DND-41 (cell line): ENCODE results near the gene SLC16A10.

Experiments
- ATAC-seq: fragments of 200-7000 bp; cut with Tn5 transposase; 3 replicates; pipeline ENCODE4 v1.9.1; 2021; ENCODE audit warnings: low read depth; ENCODE audit not compliant: insufficient read depth
- DNase-seq: peaks from one replicate; pipeline ENCODE4 v3.0.0-alpha.2; 2020
- H2AFZ ChIP-seq: 2 replicates; pipeline ENCODE4 v1.6.0; 2012; ENCODE audit warnings: low read depth, low read length
- H3K27ac ChIP-seq: 2 replicates; pipeline ENCODE4 v1.5.1; 2012; ENCODE audit warnings: low read length, inconsistent platforms
- H3K27me3 ChIP-seq: fragments of 200-600 bp; sonication (generic); 2 replicates; pipeline ENCODE4 v1.6.0; 2012; ENCODE audit warnings: low read length, mild to moderate bottlenecking, inconsistent platforms; ENCODE audit not compliant: insufficient read depth, poor library complexity
- H3K36me3 ChIP-seq: 2 replicates; pipeline ENCODE4 v1.5.1; 2012; ENCODE audit warnings: low read length, inconsistent platforms; ENCODE audit not compliant: insufficient read depth
- H3K4me1 ChIP-seq: 2 replicates; pipeline ENCODE4 v1.5.1; 2012; ENCODE audit warnings: mild to moderate bottlenecking, low read length; ENCODE audit not compliant: insufficient read depth
- H3K4me2 ChIP-seq: 2 replicates; pipeline ENCODE4 v1.6.0; 2012; ENCODE audit warnings: mild to moderate bottlenecking, moderate library complexity, low read length, inconsistent platforms; ENCODE audit not compliant: insufficient read depth
- H3K4me3 ChIP-seq, 2 experiments: fragments of 200-600 bp in 1 of 2; shearing (Covaris generic) in 1 of 2; 2 replicates each; pipeline ENCODE4 v1.5.1; 2012 to 2016; ENCODE audit warnings: inconsistent platforms in 2 of 2, low read length in 2 of 2, mild to moderate bottlenecking in 2 of 2, low read depth in 1 of 2, moderate library complexity in 1 of 2
- H3K79me2 ChIP-seq: 2 replicates; pipeline ENCODE4 v1.6.0; 2012; ENCODE audit warnings: low read length, inconsistent platforms; ENCODE audit not compliant: insufficient read depth
- H3K9ac ChIP-seq: 2 replicates; pipeline ENCODE4 v1.6.0; 2012; ENCODE audit warnings: low read depth, mild to moderate bottlenecking, inconsistent platforms, low read length, moderate library complexity
- H3K9me3 ChIP-seq: 2 replicates; pipeline ENCODE4 v1.5.1; 2012; ENCODE audit warnings: low read length, moderate library complexity, mild to moderate bottlenecking, inconsistent platforms; ENCODE audit not compliant: insufficient read depth, severe bottlenecking
- H4K20me1 ChIP-seq: 2 replicates; pipeline ENCODE4 v1.6.0; 2012; ENCODE audit warnings: low read length; ENCODE audit not compliant: insufficient read depth
- EZH2 ChIP-seq: IDR thresholded peaks from 3 replicates; pipeline ENCODE4 v1.6.1; 2012; ENCODE audit warnings: borderline replicate concordance, low read depth, mild to moderate bottlenecking, moderate library complexity, low read length, inconsistent platforms; ENCODE audit not compliant: severe bottlenecking
- TF ChIP-seq, protein P1 (sequence below): IDR thresholded peaks from 2 replicates; pipeline ENCODE4 v1.5.1; 2012; ENCODE audit warnings: borderline replicate concordance, low read length, moderate library complexity, mild to moderate bottlenecking; ENCODE audit not compliant: poor library complexity, severe bottlenecking; ENCODE audit errors: extremely low read depth

SLC16A10 gene

DNA sequence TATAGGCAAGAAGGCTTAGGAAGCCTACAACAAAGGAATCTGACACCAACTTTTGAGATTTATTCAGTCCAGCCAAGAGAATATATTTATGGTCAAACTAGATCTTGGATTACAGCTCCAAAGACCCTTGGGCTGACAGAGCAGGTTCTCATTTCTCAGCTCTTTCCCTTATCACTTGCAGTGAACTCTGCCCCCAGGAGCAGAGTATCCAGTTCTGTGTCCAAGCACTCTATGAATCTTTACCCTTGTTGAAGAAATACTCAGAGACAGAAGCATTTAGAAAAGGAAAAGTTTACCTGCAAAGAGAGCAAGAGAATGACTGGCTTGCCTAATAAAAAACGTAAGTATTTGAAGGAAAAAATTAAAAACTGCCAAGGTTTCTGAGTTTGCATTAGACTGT is 190.5 kb downstream of the SLC16A10 start:
- Histone ChIP-seq H3K4me3 (no peak overlapping the region), H3K4me2 (no peak overlapping the region), H4K20me1 (no peaks in the 10 kb centered on the region), H3K9me3 (peaks cover 18% of the 10 kb centered on the region), H3K27me3 (no peaks in the 10 kb centered on the region), H3K9ac (no peak overlapping the region), H2AFZ (no peak overlapping the region), H3K79me2 (0 out of 2 replicates have a peak, but pooled peaks cover 5% of the 10 kb centered on the region), H3K4me1 (no peaks in the 10 kb centered on the region), H3K27ac (no peak overlapping the region), H3K36me3 (peaks cover 72% of the 10 kb centered on the region)
- TF ChIP-seq EZH2: no peak
- TF ChIP-seq, protein P1, sequence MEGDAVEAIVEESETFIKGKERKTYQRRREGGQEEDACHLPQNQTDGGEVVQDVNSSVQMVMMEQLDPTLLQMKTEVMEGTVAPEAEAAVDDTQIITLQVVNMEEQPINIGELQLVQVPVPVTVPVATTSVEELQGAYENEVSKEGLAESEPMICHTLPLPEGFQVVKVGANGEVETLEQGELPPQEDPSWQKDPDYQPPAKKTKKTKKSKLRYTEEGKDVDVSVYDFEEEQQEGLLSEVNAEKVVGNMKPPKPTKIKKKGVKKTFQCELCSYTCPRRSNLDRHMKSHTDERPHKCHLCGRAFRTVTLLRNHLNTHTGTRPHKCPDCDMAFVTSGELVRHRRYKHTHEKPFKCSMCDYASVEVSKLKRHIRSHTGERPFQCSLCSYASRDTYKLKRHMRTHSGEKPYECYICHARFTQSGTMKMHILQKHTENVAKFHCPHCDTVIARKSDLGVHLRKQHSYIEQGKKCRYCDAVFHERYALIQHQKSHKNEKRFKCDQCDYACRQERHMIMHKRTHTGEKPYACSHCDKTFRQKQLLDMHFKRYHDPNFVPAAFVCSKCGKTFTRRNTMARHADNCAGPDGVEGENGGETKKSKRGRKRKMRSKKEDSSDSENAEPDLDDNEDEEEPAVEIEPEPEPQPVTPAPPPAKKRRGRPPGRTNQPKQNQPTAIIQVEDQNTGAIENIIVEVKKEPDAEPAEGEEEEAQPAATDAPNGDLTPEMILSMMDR: no peak
- DNase-seq: no peak
- no peak for ATAC-seq

DNA sequence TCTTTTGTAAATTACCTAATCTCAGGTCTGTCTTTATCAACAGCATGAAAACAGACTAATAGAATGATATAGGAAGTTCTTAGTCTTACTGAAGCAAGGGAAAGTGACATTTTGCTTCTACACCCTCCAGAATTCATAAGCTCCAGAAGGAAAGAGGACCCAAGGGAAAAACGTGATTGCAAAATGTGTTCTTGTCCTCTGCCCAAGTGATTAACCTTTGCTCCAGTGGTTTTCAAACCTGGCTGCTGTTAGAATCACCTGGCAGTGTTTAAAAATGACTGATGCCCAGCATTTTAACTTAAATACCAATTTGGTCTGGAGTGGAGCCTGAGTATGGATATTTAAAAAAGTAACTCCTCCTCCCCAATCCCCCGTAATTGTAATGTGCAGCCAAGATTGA is 191.4 kb downstream of the SLC16A10 start:
- H2AFZ ChIP-seq: no peak overlapping the region
- H3K36me3 ChIP-seq: peaks cover 66% of the 10 kb centered on the region
- ATAC-seq: no peak
- H3K4me2 ChIP-seq: no peak overlapping the region
- TF ChIP-seq EZH2: no peak
- TF ChIP-seq, protein P1: no peak
- H3K27me3 ChIP-seq: no peaks in the 10 kb centered on the region
- no peak overlapping the region for H3K4me3 ChIP-seq
- H4K20me1 ChIP-seq: no peaks in the 10 kb centered on the region
- H3K4me1 ChIP-seq: no peaks in the 10 kb centered on the region
- no peak overlapping the region for H3K27ac ChIP-seq
- no peak for DNase-seq
- H3K9ac ChIP-seq: no peak overlapping the region
- H3K9me3 ChIP-seq: peaks cover 15% of the 10 kb centered on the region
- H3K79me2 ChIP-seq: 0 out of 2 replicates have a peak, but pooled peaks cover 5% of the 10 kb centered on the region

DNA sequence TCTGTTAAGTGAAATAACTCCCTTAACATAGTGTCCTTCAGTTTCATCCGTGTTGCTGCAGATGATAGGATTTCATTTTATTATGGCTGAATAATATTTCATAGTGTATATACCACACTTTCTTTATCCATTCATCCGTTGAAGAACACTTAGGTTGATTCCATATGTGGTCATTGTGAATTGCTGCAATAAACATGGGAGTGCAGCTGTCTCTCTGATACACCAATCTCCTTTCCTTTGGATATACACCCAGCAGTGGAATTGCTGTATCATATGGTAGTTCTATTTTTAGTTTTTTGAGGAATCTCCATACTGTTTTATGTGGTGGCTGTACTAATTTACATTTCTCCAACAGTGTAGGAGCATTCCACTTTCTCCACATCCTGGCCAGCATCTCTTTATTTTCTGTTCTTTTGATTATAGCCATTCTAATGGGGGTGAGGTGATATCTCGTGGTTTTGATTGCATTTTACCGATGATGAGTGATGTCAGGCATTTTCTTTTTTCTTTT is 193.2 kb downstream of the SLC16A10 start:
- DNase-seq: no peak
- Histone ChIP-seq H3K9me3 (peaks cover 2% of the 10 kb centered on the region), H3K36me3 (peaks cover 50% of the 10 kb centered on the region)

More for the DNA sequence above, 193.2 kb downstream of the SLC16A10 start:
- Histone ChIP-seq H2AFZ (no peak overlapping the region), H3K4me1 (no peaks in the 10 kb centered on the region), H3K79me2 (no peaks in the 10 kb centered on the region), H4K20me1 (no peaks in the 10 kb centered on the region), H3K4me2 (no peak overlapping the region), H3K27ac (no peak overlapping the region), H3K9ac (no peak overlapping the region), H3K4me3 (no peak overlapping the region), H3K27me3 (no peaks in the 10 kb centered on the region)
- no peak for ATAC-seq
- TF ChIP-seq, protein P1: no peak
- no peak for TF ChIP-seq EZH2
